Measurements from ENCODE around the gene GNAT1.
"Not testable (repeated sequence)": the region's sequence is repeated elsewhere in the genome, so short reads cannot be mapped to it uniquely, and the experiment has no call there.

Gene GNAT1

GRCh38 chr3:50203809-50204803 lies 12.7 kb downstream of the GNAT1 start:
- DNase-seq: no peak

- no peak for DNase-seq
Measured at GRCh38 chr3:50204804-50205412, 13.5 kb downstream of the GNAT1 start, which contains the start of gene SLC38A3. SLC38A3 (plus strand) TSS chr3:50205271; CDS start chr3:50214200, 8,929 bp downstream.

- peak; percentile 35 for DNase-seq
Measured at GRCh38 chr3:50205413-50206276, 14.2 kb downstream of the GNAT1 start.

GRCh38 chr3:50207359-50208042 lies 16.1 kb downstream of the GNAT1 start:
- DNase-seq: no peak

GRCh38 chr3:50208677-50209344 lies 17.4 kb downstream of the GNAT1 start:
- no peak for DNase-seq

GRCh38 chr3:50210176-50210509 lies 18.7 kb downstream of the GNAT1 start:
- DNase-seq: no peak

- DNase-seq: no peak
Measured at GRCh38 chr3:50210510-50211367, 19.3 kb downstream of the GNAT1 start.

GRCh38 chr3:50211368-50211717 lies 19.9 kb downstream of the GNAT1 start:
- DNase-seq: not testable (repeated sequence)

- peak; percentile 37 for DNase-seq
Measured at GRCh38 chr3:50211930-50212329, 20.5 kb downstream of the GNAT1 start.

- no peak for DNase-seq
Measured at GRCh38 chr3:50212502-50212901, 21.1 kb downstream of the GNAT1 start.

- no peak for DNase-seq
Measured at GRCh38 chr3:50212971-50213370, 21.6 kb downstream of the GNAT1 start.

GRCh38 chr3:50213373-50213772 lies 22.0 kb downstream of the GNAT1 start:
- no peak for DNase-seq

GRCh38 chr3:50214824-50215223 lies 23.4 kb downstream of the GNAT1 start:
- DNase-seq: no peak

- DNase-seq: no peak
Measured at GRCh38 chr3:50215529-50215928, 24.1 kb downstream of the GNAT1 start.

GRCh38 chr3:50217681-50218080 lies 26.3 kb downstream of the GNAT1 start:
- no peak for DNase-seq

- DNase-seq: no peak
Measured at GRCh38 chr3:50218448-50218847, 27.0 kb downstream of the GNAT1 start.

- DNase-seq: no peak
Measured at GRCh38 chr3:50219285-50219684, 27.9 kb downstream of the GNAT1 start.

- DNase-seq: no peak
Measured at GRCh38 chr3:50220109-50220508, 28.7 kb downstream of the GNAT1 start.

- DNase-seq: peak; percentile 17
Measured at GRCh38 chr3:50221051-50221410, 29.6 kb downstream of the GNAT1 start.

GRCh38 chr3:50221411-50222168 lies 30.2 kb downstream of the GNAT1 start:
- DNase-seq: no peak
